PC-9 (cell line): ENCODE data around the gene HOXB3. TPM values are rescaled to one million over a fixed set of nuclear protein-coding genes. Genes with fewer than 3 reads are reported as not detected.

ENCODE experiments used
- BruUV-seq: library from RNA; stranded (reverse); fragments of 400-500 nt; replicated peaks from 2 replicates; lab custom pipeline; 2021; lab: Mats Ljungman, UMichigan
- CTCF ChIA-PET: fragments of 300-600 bp; sonication (Branson Sonifier 250); formaldehyde crosslinking; loops from one replicate; lab custom pipeline; 2022; ENCODE audit warnings: antibody characterized with exemption; lab: Charles Lee
- POLR2A ChIA-PET: fragments of 300-600 bp; sonication (Branson Sonifier 250); formaldehyde crosslinking; loops from one replicate; lab custom pipeline; 2022; ENCODE audit warnings: antibody characterized with exemption; ENCODE audit not compliant: unreplicated experiment; lab: Charles Lee
- DNase-seq, 2 experiments: peaks; one replicate each; pipeline versions ENCODE4 v3.0.0 to v3.0.0-alpha.2; 2015 to 2022; ENCODE audit warnings: mixed read lengths in 1 of 2
- H2AFZ ChIP-seq: fragments of 200-600 bp; sonication (generic); 2 replicates; pipeline ENCODE4 v1.8.1; 2017; ENCODE audit warnings: antibody characterized with exemption
- H3F3A ChIP-seq: fragments of 200-600 bp; sonication (generic); 2 replicates; pipeline ENCODE4 v1.8.1; 2017; ENCODE audit warnings: antibody characterized with exemption, mild to moderate bottlenecking, low read depth; ENCODE audit not compliant: insufficient read depth
- H3K27ac ChIP-seq: fragments of 200-600 bp; sonication (generic); 2 replicates; pipeline ENCODE4 v1.6.1; 2016; ENCODE audit warnings: mixed run types
- H3K27me3 ChIP-seq: fragments of 200-600 bp; sonication (generic); 2 replicates; pipeline ENCODE4 v1.6.1; 2016; ENCODE audit warnings: low read depth, mixed run types; ENCODE audit not compliant: insufficient read depth
- H3K36me3 ChIP-seq: fragments of 200-600 bp; sonication (generic); 2 replicates; pipeline ENCODE4 v1.6.1; 2016; ENCODE audit warnings: low read depth, mixed run types
- H3K4me1 ChIP-seq: fragments of 200-600 bp; sonication (generic); replicated peaks from 2 replicates; pipeline ENCODE4 v1.6.1; 2016; ENCODE audit warnings: mixed run types; ENCODE audit not compliant: insufficient read depth
- H3K4me2 ChIP-seq: fragments of 200-600 bp; sonication (generic); 2 replicates; pipeline ENCODE4 v1.6.1; 2017; ENCODE audit warnings: mixed run types
- H3K4me3 ChIP-seq: fragments of 200-600 bp; sonication (generic); 2 replicates; pipeline ENCODE4 v1.6.1; 2016; ENCODE audit warnings: mixed run types
- H3K79me2 ChIP-seq: fragments of 200-600 bp; sonication (generic); 2 replicates; pipeline ENCODE4 v1.6.1; 2017; ENCODE audit warnings: low read depth, mixed run types
- H3K9me2 ChIP-seq: fragments of 200-600 bp; sonication (generic); 2 replicates; pipeline ENCODE4 v1.8.1; 2017; ENCODE audit warnings: mild to moderate bottlenecking; ENCODE audit not compliant: insufficient read depth
- H3K9me3 ChIP-seq: fragments of 200-600 bp; sonication (generic); 2 replicates; pipeline ENCODE4 v1.8.1; 2016; ENCODE audit warnings: low read depth; ENCODE audit not compliant: insufficient read depth
- H4K20me1 ChIP-seq: fragments of 200-600 bp; sonication (generic); 2 replicates; pipeline ENCODE4 v1.8.1; 2017; ENCODE audit not compliant: insufficient read depth
- CTCF ChIP-seq: fragments of 200-600 bp; sonication (generic); conservative IDR thresholded peaks from 2 replicates; pipeline ENCODE4 v1.6.1; 2017; ENCODE audit warnings: mixed run types, antibody characterized with exemption, mild to moderate bottlenecking, moderate library complexity
- EZH2 ChIP-seq: fragments of 200-600 bp; sonication (generic); IDR thresholded peaks from 2 replicates; pipeline ENCODE4 v1.8.0; 2017; ENCODE audit warnings: antibody characterized with exemption, low read depth
- intact Hi-C: fragments of 100-400 bp; cut with micrococcal nuclease; formaldehyde crosslinking; loops from one replicate; pipeline ENCODE4 v1.10.0; 2022; ENCODE audit not compliant: unreplicated experiment
- microRNA-seq: library from miRNA; unstranded; fragments of <30 nt; microRNA quantifications from one replicate; pipeline ENCODE4 v1.2.0, GENCODE V29; 2021; ENCODE audit warnings: borderline number of aligned reads, borderline replicate concordance
- total RNA-seq: library from RNA; stranded (reverse); gene quantifications from 2 replicates; pipeline ENCODE4 v1.2.3, GENCODE V29; 2021

The HOXB3 gene
- total RNA-seq, 1 experiment from 2014 or later = 19.1 TPM

GRCh38 chr17:48499248-48499647 is 90.8 kb downstream of the HOXB3 start:
- intact Hi-C loops = no loop called here
- H3K79me2 ChIP-seq = no peaks in the 10 kb centered on the region
- no peaks in the 10 kb centered on the region for H3K9me3 ChIP-seq
- peak overlapping the region; percentile 79; the same call in 1 of the 2 replicates for H3K27ac ChIP-seq
- H4K20me1 ChIP-seq = no peaks in the 10 kb centered on the region
- DNase-seq = peak in 1 of 2 experiments; percentile 87
- H2AFZ ChIP-seq = no peak overlapping the region
- H3K36me3 ChIP-seq = no peaks in the 10 kb centered on the region
- TF ChIP-seq EZH2 = no peak
- TF ChIP-seq CTCF = no peak
- peaks cover 78% of the 10 kb centered on the region for H3K4me1 ChIP-seq
- no TSS peak for BruUV-seq
- H3F3A ChIP-seq = peaks cover 53% of the 10 kb centered on the region
- no peak overlapping the region for H3K4me3 ChIP-seq
- H3K27me3 ChIP-seq = no peaks in the 10 kb centered on the region
- POLR2A ChIA-PET = no interaction called here
- peak overlapping the region; percentile 74 for H3K4me2 ChIP-seq
- H3K9me2 ChIP-seq = no peaks in the 10 kb centered on the region
- CTCF ChIA-PET = interaction anchor here (0.9 kb wide), 1 partner anchor 163 kb away, joined by 3 read pairs; no protein-coding TSS in a partner anchor

Small RNA genes within 50 kb of the gene (microRNA-seq; reads per million reads assigned to microRNA genes)
- gene MIR196A1 = not detected

Other genes with a start within 250 kb of the HOXB3 start
- 0.31 and 0.85 TPM in 2 replicates for gene SKAP1, start 160.0 kb downstream of the HOXB3 start, total RNA-seq
- gene HOXB1, start 59.2 kb downstream of the HOXB3 start, total RNA-seq = not detected in 2 replicates
- 0.31 and 0.90 TPM in 2 replicates for gene HOXB2, start 45.1 kb downstream of the HOXB3 start, total RNA-seq
- 2.0 and 2.1 TPM in 2 replicates for gene HOXB4, start 11.9 kb downstream of the HOXB3 start, total RNA-seq
- 8.3 and 12.9 TPM in 2 replicates for gene HOXB5, start 3.5 kb upstream of the HOXB3 start, total RNA-seq
- gene HOXB6, start 14.7 kb upstream of the HOXB3 start, total RNA-seq = 27.9 and 30.7 TPM in 2 replicates
- 28.2 and 34.0 TPM in 2 replicates for gene HOXB7, start 20.8 kb upstream of the HOXB3 start, total RNA-seq
- gene HOXB8, start 25.1 kb upstream of the HOXB3 start, total RNA-seq = 0.70 and 1.3 TPM in 2 replicates
- 0.30 and 0.70 TPM in 2 replicates for gene HOXB9, start 36.1 kb upstream of the HOXB3 start, total RNA-seq
- gene PRAC1, start 132.3 kb upstream of the HOXB3 start, total RNA-seq = not detected in 2 replicates
- gene PRAC2, start 132.9 kb upstream of the HOXB3 start, total RNA-seq = not detected in 2 replicates
- gene HOXB13, start 138.5 kb upstream of the HOXB3 start, total RNA-seq = 0.15 TPM in 1 of 2 replicates, not detected in the other
- not detected in 2 replicates for gene TTLL6, start 227.0 kb upstream of the HOXB3 start, total RNA-seq
- 82.9 and 95.9 TPM in 2 replicates for gene CALCOCO2, start 240.8 kb upstream of the HOXB3 start, total RNA-seq